Breast epithelium (tissue), 3 donors: ENCODE results near the gene PIN1.

Source experiments
- POLR2A ChIP-seq: fragments of 450-650 bp; IDR thresholded peaks from one replicate; pipeline ENCODE4 v1.6.1; 2016; ENCODE audit warnings: antibody characterized with exemption, mild to moderate bottlenecking, moderate library complexity
- POLR2AphosphoS5 ChIP-seq, 3 donors: sonication (generic); formaldehyde crosslinking; IDR thresholded peaks; one replicate each; pipeline ENCODE4 v1.6.1; 2017; ENCODE audit warnings: antibody characterized with exemption in 3 of 3
- TF ChIP-seq, protein P1 (sequence below), 3 donors: fragments of 450-650 bp; IDR thresholded peaks; one replicate each; pipeline ENCODE4 v1.5.1; 2016 to 2017; ENCODE audit warnings: antibody characterized with exemption in 3 of 3, mild to moderate bottlenecking in 3 of 3, moderate library complexity in 3 of 3

DNA sequence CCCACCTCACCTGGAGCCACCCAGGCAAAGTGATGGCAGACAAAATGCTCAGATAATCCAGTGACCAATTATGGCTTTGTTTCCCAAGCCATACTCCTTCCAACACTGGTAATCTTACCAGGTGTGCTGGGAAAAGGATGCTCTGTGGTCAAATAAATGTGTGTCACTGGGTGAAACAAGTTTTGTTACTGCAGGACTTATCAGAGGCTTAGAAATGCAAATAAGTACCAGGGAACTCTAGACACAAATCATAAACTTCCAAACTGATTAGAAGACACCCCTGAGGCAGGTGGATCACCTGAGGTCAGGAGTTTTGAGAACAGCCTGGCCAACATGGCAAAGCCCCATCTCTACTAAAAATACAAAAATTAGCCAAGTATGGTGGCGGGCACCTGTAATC lies 26.4 kb downstream of the PIN1 start:
- TF ChIP-seq, protein P1, sequence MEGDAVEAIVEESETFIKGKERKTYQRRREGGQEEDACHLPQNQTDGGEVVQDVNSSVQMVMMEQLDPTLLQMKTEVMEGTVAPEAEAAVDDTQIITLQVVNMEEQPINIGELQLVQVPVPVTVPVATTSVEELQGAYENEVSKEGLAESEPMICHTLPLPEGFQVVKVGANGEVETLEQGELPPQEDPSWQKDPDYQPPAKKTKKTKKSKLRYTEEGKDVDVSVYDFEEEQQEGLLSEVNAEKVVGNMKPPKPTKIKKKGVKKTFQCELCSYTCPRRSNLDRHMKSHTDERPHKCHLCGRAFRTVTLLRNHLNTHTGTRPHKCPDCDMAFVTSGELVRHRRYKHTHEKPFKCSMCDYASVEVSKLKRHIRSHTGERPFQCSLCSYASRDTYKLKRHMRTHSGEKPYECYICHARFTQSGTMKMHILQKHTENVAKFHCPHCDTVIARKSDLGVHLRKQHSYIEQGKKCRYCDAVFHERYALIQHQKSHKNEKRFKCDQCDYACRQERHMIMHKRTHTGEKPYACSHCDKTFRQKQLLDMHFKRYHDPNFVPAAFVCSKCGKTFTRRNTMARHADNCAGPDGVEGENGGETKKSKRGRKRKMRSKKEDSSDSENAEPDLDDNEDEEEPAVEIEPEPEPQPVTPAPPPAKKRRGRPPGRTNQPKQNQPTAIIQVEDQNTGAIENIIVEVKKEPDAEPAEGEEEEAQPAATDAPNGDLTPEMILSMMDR (IDR thresholded peaks at IDR 0.05), result no peak
- TF ChIP-seq POLR2A (no peak), POLR2AphosphoS5 (IDR thresholded peaks at IDR 0.05) (no peak)
